HepG2 (cell line): Measurements from ENCODE around the gene MACROD2. TPM values are rescaled to one million over a fixed set of nuclear protein-coding genes. Genes with fewer than 3 reads are reported as not detected.
A peak's percentile ranks its signal among the peaks of the same experiment; 100 is the strongest.

Experiments
- EHMT2 ChIP-seq: fragments of 200-600 bp; sonication (generic); IDR thresholded peaks from 2 replicates; pipeline ENCODE4 v1.7.0; 2017; ENCODE audit warnings: antibody characterized with exemption, low read depth, low read length, borderline replicate concordance
- GTF2F1 ChIP-seq: fragments of 150-350 bp; IDR thresholded peaks from 2 replicates; pipeline ENCODE4 v1.6.1; 2014; ENCODE audit warnings: low read length
- HNF1B ChIP-seq: sonication (generic); formaldehyde crosslinking; IDR thresholded peaks from 2 replicates; pipeline ENCODE4 v1.5.1; 2020; ENCODE audit warnings: mild to moderate bottlenecking, moderate library complexity, missing genetic modification reagents
- IKZF1 ChIP-seq: fragments of 450-650 bp; IDR thresholded peaks from 2 replicates; pipeline ENCODE4 v1.7.1; 2016
- JUND ChIP-seq: sonication (generic); formaldehyde crosslinking; IDR thresholded peaks from 2 replicates; pipeline ENCODE4 v1.8.0; 2022; ENCODE audit warnings: mild to moderate bottlenecking, missing genetic modification reagents
- NCOA2 ChIP-seq: sonication (generic); formaldehyde crosslinking; IDR thresholded peaks from 2 replicates; pipeline ENCODE4 v1.8.0; 2022; ENCODE audit warnings: inconsistent platforms
- NFE2 ChIP-seq: sonication (generic); formaldehyde crosslinking; IDR thresholded peaks from 2 replicates; pipeline ENCODE4 v1.4.0; 2020; ENCODE audit warnings: missing genetic modification reagents
- RNF2 ChIP-seq: fragments of 450-650 bp; conservative IDR thresholded peaks from 2 replicates; pipeline ENCODE4 v1.6.1; 2016; ENCODE audit warnings: low read depth
- SIN3B ChIP-seq: fragments of 150-350 bp; IDR thresholded peaks from 2 replicates; pipeline ENCODE4 v1.6.1; 2014; ENCODE audit warnings: low read length
- SRSF9 ChIP-seq: fragments of 200-400 bp; formaldehyde crosslinking; IDR thresholded peaks from 2 replicates; pipeline ENCODE4 v1.6.1; 2018; ENCODE audit warnings: borderline replicate concordance, mild to moderate bottlenecking, low read depth, low read length; ENCODE audit not compliant: insufficient read depth, poor library complexity, severe bottlenecking
- THYN1 ChIP-seq: sonication (generic); formaldehyde crosslinking; IDR thresholded peaks from 2 replicates; pipeline ENCODE4 v1.8.1; 2023; ENCODE audit warnings: low read depth, mild to moderate bottlenecking, moderate library complexity, missing genetic modification reagents, borderline replicate concordance
- YY1 ChIP-seq: IDR thresholded peaks from 2 replicates; pipeline ENCODE4 v1.6.1; 2011; ENCODE audit warnings: low read length, low read depth, moderate library complexity, mild to moderate bottlenecking; ENCODE audit not compliant: insufficient read depth, insufficient replicate concordance
- ZMYM4 ChIP-seq: sonication (generic); formaldehyde crosslinking; IDR thresholded peaks from 2 replicates; pipeline ENCODE4 v1.8.1; 2023; ENCODE audit warnings: mild to moderate bottlenecking, missing genetic modification reagents
- ZNF251 ChIP-seq: sonication (generic); formaldehyde crosslinking; IDR thresholded peaks from 2 replicates; pipeline ENCODE4 v1.9.0; 2021; ENCODE audit warnings: mild to moderate bottlenecking, missing genetic modification reagents
- ZNF503 ChIP-seq: sonication (generic); formaldehyde crosslinking; IDR thresholded peaks from 2 replicates; pipeline ENCODE4 v1.4.0; 2020; ENCODE audit warnings: missing genetic modification reagents
- ZNF570 ChIP-seq: sonication (generic); formaldehyde crosslinking; IDR thresholded peaks from 2 replicates; pipeline ENCODE4 v1.4.0; 2020; ENCODE audit warnings: mild to moderate bottlenecking, missing genetic modification reagents, borderline replicate concordance
- ZNF616 ChIP-seq: sonication (generic); formaldehyde crosslinking; IDR thresholded peaks from 2 replicates; pipeline ENCODE4 v1.5.0; 2020; ENCODE audit warnings: low read depth, mild to moderate bottlenecking, missing genetic modification reagents
- ZNF879 ChIP-seq: sonication (generic); formaldehyde crosslinking; IDR thresholded peaks from 2 replicates; pipeline ENCODE4 v1.8.1; 2023; ENCODE audit warnings: missing genetic modification reagents
- polyA plus RNA-seq, 8 experiments: library from polyadenylated mRNA; depleted of rRNA in 3 of 8; stranded (reverse) in 7 of 8; unstranded in 1 of 8; fragments of >200 nt; fragmentation: Illumina TruSeq in 4 of 8; extraction: Trizol in 4 of 8; gene quantifications; 2 replicates each; pipeline versions ENCODE4 v1.2.1 to v1.2.3, GENCODE V29; 2011 to 2016; ENCODE audit warnings: low read depth in 4 of 8, missing spikeins in 1 of 8, mixed read lengths in 1 of 8; ENCODE audit not compliant: insufficient read depth in 1 of 8
- total RNA-seq, 5 experiments: library from RNA; depleted of rRNA; stranded (reverse); fragments of >200 nt; fragmentation: Illumina TruSeq; extraction: Trizol; gene quantifications; 2 replicates each; pipeline ENCODE4 v1.2.3, GENCODE V29; 2016; ENCODE audit warnings: low read depth in 1 of 5
- TF ChIP-seq, protein P1 (sequence below): sonication (generic); formaldehyde crosslinking; IDR thresholded peaks from 2 replicates; pipeline ENCODE4 v1.8.0; 2022; ENCODE audit warnings: missing genetic modification reagents, mild to moderate bottlenecking, moderate library complexity, borderline replicate concordance
- TF ChIP-seq, protein P2 (sequence below): IDR thresholded peaks from 2 replicates; pipeline ENCODE4 v1.6.1; 2016

The MACROD2 gene
- total and polyA plus RNA-seq, 2 of the 13 experiments (the other 11 are each of a cell fraction or from before 2014, with no cell fraction given) = 0.13 to 0.51 TPM

GRCh38 chr20:14609328-14610221 lies 614.3 kb downstream of the MACROD2 start (continued):
- TF ChIP-seq THYN1 (CRISPR knock-in tag) (no peak), JUND (CRISPR knock-in tag) (no peak), RNF2 (no peak), ZNF616 (CRISPR knock-in tag) (no peak), HNF1B (CRISPR knock-in tag) (peak; percentile 93), ZMYM4 (CRISPR knock-in tag) (no peak; the same call in 1 of the 2 replicates), SIN3B (no peak), NCOA2 (peak; percentile 24; the same call in 1 of the 2 replicates), ZNF503 (CRISPR knock-in tag) (no peak), YY1 (no peak), NFE2 (no peak), IKZF1 (no peak), ZNF879 (CRISPR knock-in tag) (no peak), ZNF251 (CRISPR knock-in tag) (no peak), SRSF9 (no peak), ZNF570 (CRISPR knock-in tag) (no peak), GTF2F1 (no peak), EHMT2 (no peak)
- TF ChIP-seq, protein P1, sequence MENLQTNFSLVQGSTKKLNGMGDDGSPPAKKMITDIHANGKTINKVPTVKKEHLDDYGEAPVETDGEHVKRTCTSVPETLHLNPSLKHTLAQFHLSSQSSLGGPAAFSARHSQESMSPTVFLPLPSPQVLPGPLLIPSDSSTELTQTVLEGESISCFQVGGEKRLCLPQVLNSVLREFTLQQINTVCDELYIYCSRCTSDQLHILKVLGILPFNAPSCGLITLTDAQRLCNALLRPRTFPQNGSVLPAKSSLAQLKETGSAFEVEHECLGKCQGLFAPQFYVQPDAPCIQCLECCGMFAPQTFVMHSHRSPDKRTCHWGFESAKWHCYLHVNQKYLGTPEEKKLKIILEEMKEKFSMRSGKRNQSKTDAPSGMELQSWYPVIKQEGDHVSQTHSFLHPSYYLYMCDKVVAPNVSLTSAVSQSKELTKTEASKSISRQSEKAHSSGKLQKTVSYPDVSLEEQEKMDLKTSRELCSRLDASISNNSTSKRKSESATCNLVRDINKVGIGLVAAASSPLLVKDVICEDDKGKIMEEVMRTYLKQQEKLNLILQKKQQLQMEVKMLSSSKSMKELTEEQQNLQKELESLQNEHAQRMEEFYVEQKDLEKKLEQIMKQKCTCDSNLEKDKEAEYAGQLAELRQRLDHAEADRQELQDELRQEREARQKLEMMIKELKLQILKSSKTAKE (CRISPR knock-in tag) = no peak
- TF ChIP-seq, protein P2, sequence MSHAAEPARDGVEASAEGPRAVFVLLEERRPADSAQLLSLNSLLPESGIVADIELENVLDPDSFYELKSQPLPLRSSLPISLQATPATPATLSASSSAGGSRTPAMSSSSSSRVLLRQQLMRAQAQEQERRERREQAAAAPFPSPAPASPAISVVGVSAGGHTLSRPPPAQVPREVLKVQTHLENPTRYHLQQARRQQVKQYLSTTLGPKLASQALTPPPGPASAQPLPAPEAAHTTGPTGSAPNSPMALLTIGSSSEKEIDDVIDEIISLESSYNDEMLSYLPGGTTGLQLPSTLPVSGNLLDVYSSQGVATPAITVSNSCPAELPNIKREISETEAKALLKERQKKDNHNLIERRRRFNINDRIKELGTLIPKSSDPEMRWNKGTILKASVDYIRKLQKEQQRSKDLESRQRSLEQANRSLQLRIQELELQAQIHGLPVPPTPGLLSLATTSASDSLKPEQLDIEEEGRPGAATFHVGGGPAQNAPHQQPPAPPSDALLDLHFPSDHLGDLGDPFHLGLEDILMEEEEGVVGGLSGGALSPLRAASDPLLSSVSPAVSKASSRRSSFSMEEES (CRISPR knock-in tag) = 0 out of 2 replicates have a peak, but pooled peaks have one; percentile 20
